HL-60 (cell line): ENCODE measurements around the gene ATP5PB.

Source experiments
- DNase-seq, 2 experiments: peaks; one replicate each; pipeline ENCODE4 v3.0.0-alpha.2; 2010 to 2020; ENCODE audit warnings: low read depth in 1 of 2, low spot score in 1 of 2
- H3K27ac ChIP-seq: fragments of 250-450 bp; sonication (Bioruptor Pico); replicated peaks from 2 replicates; pipeline ENCODE4 v1.5.1; 2020; ENCODE audit warnings: mild to moderate bottlenecking, moderate library complexity
- H3K27me3 ChIP-seq: fragments of 250-450 bp; sonication (Bioruptor Pico); 2 replicates; pipeline ENCODE4 v1.5.1; 2021; ENCODE audit warnings: mild to moderate bottlenecking, moderate library complexity; ENCODE audit not compliant: insufficient read depth, poor library complexity, severe bottlenecking
- H3K4me3 ChIP-seq: replicated peaks from 2 replicates; pipeline ENCODE4 v1.5.1; 2011; ENCODE audit warnings: mild to moderate bottlenecking, control low read depth, low read length; ENCODE audit not compliant: insufficient read depth
- GABPA ChIP-seq: IDR thresholded peaks from 2 replicates; pipeline ENCODE4 v1.6.1; 2012; ENCODE audit warnings: low read depth
- POLR2AphosphoS5 ChIP-seq: IDR thresholded peaks from 2 replicates; pipeline ENCODE4 v1.6.1; 2012; ENCODE audit warnings: low read depth
- SPI1 ChIP-seq: IDR thresholded peaks from 2 replicates; pipeline ENCODE4 v1.6.1; 2012; ENCODE audit warnings: low read depth, mild to moderate bottlenecking, borderline replicate concordance
- TF ChIP-seq, protein P1 (sequence below): IDR thresholded peaks from one replicate; pipeline ENCODE4 v1.5.1; 2011; ENCODE audit warnings: low read length, control low read depth, inconsistent platforms; ENCODE audit not compliant: insufficient read depth
- TF ChIP-seq, protein P2 (sequence below): IDR thresholded peaks from 2 replicates; pipeline ENCODE4 v1.6.1; 2012; ENCODE audit warnings: low read depth; ENCODE audit not compliant: insufficient replicate concordance

ATP5PB gene

DNA sequence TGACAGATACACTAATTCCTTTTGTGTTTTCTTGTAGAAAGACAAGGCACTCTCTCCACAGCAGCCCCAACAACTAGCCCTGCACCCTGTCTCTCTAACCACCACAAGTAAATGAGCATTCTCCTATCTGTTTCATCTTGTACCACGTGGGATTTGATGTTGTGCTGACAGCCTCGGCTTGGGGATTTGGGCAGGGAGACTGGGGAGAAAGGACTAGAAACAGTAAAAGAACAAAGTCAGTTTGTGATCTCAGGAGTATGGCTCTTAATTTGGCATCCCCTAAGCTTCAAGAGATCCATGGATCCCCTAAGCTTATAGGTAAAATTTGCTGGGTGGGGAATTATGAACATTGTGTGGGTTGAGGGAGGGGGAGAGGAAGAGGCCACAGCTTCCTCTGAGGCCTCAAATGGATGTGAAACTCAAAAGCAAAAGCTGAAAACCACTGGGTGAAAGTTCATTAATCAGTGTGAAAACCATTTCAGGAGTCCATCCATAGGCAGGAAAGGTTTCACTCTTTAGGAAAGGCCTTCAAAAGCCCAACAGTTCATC lies 27.6 kb downstream of the ATP5PB start:
- DNase-seq: peak in 1 of 2 experiments; percentile 43
- Histone ChIP-seq H3K4me3 (no peak overlapping the region; the same call in 1 of the 2 replicates), H3K27ac (peak overlapping the region; percentile 27)

DNA sequence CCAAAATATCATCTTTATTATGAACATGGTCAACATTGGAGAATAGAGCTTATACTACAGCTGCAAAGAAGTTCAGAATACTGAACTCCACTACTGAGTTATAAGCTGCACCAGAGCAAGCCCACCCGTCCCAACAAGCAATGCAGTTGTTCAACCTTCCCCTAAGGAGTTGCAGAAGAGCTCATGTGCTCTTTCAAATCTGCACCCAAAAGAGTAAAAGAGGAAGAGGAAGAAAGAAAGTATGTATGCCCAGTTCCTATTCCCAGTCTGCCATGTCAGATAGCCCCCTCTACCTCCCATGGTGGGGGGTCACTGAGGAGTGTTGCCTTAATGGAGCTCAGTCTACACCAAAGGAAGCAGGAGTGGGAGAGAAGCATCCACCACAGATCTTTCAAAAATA lies 31.4 kb downstream of the ATP5PB start:
- peak; percentile 97 for TF ChIP-seq SPI1
- no peak for TF ChIP-seq GABPA
- Histone ChIP-seq H3K4me3 (no peak overlapping the region), H3K27me3 (no peaks in the 10 kb centered on the region), H3K27ac (peak overlapping the region; percentile 65)
- DNase-seq: peak in 1 of 2 experiments; percentile 49

More for the DNA sequence above, 27.6 kb downstream of the ATP5PB start:
- TF ChIP-seq GABPA: no peak
- 0 out of 2 replicates have a peak, but pooled peaks have one; percentile 32 for TF ChIP-seq POLR2AphosphoS5
- TF ChIP-seq SPI1: 0 out of 2 replicates have a peak, but pooled peaks have one; percentile 26
- H3K27me3 ChIP-seq: no peaks in the 10 kb centered on the region

DNA sequence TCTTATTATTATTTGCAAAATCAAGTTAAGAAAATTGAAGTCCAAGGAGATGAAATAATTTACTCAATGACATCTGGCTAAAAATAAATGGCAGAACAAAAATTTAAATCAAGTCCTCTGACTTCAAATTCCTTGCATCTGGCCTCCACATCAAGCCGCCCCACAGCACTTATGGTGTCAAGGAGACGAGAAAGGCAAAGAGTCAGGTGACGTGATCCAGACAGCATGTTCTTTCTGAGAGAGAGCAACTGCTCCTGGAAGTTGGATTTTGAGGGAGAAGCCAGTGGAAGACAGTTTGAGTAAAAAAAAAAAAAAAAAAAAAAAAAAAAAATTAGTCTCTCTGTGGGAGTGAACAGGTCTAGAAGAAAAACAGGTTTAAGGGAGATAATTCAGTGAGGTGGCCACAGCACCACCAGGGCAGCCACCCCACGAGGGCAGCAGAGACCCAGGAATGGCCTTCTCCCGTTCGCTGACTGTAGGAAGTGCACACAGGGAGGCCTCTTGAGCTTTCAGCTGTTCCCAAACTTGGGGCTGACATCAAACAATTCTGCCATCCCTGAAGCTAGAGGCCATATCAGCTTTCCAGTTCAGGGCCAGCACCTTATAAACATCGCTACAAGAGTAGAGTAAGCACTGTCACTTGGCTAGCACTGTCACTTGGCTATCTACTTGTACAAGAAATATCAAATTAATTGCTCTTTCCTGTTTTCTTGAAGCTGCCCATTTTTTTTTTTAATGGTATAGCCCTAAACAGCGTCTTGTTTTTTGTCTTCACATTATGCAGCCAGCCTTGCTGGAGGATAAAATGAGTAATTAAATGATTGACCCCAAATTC lies 32.3 kb downstream of the ATP5PB start:
- H3K4me3 ChIP-seq: no peak overlapping the region
- H3K27me3 ChIP-seq: no peaks in the 10 kb centered on the region
- DNase-seq: peak; percentile 66 to 88
- TF ChIP-seq, protein P1, sequence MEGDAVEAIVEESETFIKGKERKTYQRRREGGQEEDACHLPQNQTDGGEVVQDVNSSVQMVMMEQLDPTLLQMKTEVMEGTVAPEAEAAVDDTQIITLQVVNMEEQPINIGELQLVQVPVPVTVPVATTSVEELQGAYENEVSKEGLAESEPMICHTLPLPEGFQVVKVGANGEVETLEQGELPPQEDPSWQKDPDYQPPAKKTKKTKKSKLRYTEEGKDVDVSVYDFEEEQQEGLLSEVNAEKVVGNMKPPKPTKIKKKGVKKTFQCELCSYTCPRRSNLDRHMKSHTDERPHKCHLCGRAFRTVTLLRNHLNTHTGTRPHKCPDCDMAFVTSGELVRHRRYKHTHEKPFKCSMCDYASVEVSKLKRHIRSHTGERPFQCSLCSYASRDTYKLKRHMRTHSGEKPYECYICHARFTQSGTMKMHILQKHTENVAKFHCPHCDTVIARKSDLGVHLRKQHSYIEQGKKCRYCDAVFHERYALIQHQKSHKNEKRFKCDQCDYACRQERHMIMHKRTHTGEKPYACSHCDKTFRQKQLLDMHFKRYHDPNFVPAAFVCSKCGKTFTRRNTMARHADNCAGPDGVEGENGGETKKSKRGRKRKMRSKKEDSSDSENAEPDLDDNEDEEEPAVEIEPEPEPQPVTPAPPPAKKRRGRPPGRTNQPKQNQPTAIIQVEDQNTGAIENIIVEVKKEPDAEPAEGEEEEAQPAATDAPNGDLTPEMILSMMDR: peak; percentile 60
- TF ChIP-seq SPI1: peak; percentile 52; the same call in 1 of the 2 replicates
- TF ChIP-seq POLR2AphosphoS5: no peak
- peak overlapping the region; percentile 65 for H3K27ac ChIP-seq

DNA sequence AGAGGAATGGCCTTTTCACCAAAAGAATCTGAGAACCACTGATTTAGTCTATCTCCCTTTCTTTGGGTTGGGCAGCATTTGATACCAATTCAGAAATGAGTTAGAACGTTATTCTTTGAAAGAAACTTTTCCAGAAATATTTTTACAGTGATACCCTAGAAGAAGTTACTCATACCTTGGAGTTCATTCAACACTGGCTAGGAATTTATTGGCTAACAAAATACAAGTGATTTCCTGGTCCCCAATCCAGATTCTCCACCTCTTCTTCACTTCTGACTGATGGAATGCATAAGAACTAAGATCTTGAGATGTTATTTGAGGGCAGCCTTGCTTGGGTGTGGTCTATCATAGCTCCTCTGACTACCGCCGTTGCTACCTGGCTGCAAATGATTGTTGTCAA lies 33.9 kb downstream of the ATP5PB start:
- TF ChIP-seq POLR2AphosphoS5: no peak
- TF ChIP-seq, protein P1: no peak
- TF ChIP-seq, protein P2, sequence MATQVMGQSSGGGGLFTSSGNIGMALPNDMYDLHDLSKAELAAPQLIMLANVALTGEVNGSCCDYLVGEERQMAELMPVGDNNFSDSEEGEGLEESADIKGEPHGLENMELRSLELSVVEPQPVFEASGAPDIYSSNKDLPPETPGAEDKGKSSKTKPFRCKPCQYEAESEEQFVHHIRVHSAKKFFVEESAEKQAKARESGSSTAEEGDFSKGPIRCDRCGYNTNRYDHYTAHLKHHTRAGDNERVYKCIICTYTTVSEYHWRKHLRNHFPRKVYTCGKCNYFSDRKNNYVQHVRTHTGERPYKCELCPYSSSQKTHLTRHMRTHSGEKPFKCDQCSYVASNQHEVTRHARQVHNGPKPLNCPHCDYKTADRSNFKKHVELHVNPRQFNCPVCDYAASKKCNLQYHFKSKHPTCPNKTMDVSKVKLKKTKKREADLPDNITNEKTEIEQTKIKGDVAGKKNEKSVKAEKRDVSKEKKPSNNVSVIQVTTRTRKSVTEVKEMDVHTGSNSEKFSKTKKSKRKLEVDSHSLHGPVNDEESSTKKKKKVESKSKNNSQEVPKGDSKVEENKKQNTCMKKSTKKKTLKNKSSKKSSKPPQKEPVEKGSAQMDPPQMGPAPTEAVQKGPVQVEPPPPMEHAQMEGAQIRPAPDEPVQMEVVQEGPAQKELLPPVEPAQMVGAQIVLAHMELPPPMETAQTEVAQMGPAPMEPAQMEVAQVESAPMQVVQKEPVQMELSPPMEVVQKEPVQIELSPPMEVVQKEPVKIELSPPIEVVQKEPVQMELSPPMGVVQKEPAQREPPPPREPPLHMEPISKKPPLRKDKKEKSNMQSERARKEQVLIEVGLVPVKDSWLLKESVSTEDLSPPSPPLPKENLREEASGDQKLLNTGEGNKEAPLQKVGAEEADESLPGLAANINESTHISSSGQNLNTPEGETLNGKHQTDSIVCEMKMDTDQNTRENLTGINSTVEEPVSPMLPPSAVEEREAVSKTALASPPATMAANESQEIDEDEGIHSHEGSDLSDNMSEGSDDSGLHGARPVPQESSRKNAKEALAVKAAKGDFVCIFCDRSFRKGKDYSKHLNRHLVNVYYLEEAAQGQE: no peak
- no peak for TF ChIP-seq SPI1
- TF ChIP-seq GABPA: no peak
- DNase-seq: no peak
- no peak overlapping the region for H3K4me3 ChIP-seq
- H3K27ac ChIP-seq: no peak overlapping the region
- no peaks in the 10 kb centered on the region for H3K27me3 ChIP-seq

DNA sequence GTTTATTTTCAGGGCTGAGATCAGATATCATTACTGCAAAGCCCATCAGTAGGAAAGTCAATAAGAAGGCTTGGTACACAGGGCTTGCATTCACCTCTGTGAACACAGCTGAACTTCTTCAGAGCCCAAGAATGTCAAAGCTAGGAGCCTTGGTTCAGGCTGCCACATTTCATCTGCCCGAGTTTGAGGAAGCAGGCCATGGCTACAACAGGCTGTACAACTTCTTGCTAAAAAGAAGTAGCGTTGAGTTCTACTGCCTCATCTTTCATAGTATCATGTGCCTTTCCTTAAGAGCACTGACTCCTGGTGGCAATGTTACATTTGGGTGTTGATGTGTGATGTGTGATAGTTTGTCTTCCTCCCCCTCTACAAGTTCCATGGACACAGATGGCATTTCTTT lies 34.6 kb downstream of the ATP5PB start:
- H3K4me3 ChIP-seq: no peak overlapping the region
- no peak for DNase-seq
- no peaks in the 10 kb centered on the region for H3K27me3 ChIP-seq
- no peak overlapping the region for H3K27ac ChIP-seq
- TF ChIP-seq, protein P2: no peak
- TF ChIP-seq GABPA (no peak), SPI1 (no peak), POLR2AphosphoS5 (no peak)
- TF ChIP-seq, protein P1: no peak
